Activated CD8-positive, alpha-beta memory T cell treated with anti-CD3 and anti-CD28 coated beads, Interleukin-2, amount 50 U/mL, for 24 hours (primary cell): ENCODE measurements around the gene MTM1.

Experiments used
- DNase-seq: peaks from one replicate; pipeline ENCODE4 v3.0.0-alpha.2; 2020; ENCODE audit errors: extremely low read depth

MTM1 gene

DNA sequence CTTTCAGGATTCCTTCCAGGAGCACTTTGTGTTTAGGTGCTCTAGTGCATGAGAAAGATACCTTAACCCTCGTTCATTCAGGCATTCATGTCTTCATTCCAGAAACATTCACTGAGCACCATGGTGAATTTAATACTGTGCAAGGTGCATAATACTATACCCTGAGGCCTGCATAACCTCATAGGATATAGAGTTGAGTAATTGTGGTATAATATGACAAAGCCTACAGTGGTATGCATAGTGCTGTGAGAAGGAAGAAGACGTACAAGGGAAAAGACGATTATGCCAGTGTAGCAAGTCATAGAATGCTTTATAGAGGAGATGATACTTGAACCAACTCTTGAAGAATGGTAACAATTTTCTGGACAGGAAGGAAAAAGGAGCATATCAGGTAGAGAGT, 34.3 kb downstream of the MTM1 start:
- no peak for DNase-seq

DNA sequence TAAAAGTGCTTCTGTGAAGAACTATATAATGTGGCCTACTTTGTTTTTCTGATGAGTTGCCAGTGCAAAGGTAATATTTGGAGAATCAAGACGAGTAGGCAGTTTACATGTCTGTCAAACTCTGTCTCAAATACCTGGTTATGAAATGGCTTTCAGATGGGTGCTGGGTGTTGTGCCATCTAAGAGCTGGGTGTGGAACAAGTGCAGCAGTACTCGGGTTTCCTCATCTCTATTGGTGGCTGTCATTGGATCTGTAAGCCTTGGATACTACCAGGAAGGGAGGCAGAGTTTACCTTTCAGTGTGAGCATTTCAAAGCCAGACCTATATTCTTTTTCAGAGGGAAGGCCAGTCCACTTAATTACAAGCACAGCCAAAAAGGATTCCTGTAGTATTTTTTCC, 37.2 kb downstream of the MTM1 start:
- no peak for DNase-seq

DNA sequence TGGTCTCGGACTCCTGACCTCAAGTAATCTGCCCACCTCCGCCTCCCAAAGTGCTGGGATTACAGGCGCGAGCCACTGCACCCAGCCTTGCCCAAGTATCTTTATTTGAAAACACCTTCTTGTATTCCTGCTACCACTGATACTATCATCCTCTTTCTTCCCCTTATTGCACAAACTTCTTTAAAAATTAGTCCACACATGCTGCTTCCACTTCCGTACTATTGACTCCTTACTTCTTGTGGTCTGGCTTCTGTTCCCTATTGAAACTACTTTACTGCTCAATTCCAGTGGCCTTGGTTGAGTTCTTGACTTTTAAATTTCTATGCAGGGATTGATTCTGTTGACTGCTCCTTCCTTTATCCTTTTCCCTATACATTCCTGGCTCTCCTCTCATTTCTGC, 38.8 kb downstream of the MTM1 start:
- no peak for DNase-seq

DNA sequence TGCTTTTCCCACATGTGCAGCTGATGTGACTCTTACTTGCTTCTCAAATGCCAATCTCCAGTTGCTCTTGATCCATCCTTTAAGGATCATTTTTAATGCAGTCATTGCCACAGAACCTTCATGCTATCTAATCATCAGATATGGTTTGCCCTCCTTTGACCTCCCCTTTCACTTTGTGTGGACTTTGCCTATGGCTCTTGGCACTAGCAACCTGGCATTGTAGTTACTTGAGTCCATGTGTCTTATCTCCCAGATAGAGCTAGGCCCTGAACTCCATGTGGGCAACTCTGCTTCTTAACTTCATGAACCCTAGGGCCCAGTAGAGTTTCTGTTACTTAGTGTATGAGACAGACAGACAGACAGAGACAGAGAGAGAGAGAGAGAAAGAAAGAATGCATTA, 41.6 kb downstream of the MTM1 start:
- no peak for DNase-seq

DNA sequence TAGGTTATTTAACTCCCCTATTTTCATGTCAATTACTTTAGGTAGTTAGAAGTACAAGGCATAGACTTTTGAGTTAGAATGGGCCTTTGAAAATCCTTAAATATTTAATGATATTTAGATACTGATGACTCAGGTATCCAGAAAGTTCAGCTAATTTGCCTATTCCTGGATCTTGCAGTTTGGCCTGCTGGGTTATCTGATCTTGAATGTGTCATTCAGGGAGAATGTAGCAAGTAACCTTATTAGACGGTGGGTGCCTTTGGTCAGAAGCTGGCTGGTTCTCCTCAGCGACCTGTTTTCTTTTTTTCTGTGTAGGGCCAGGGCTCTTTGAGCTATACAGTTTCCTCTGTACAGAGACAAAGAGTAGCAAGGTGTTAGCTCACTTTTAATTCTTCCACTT, 42.0 kb downstream of the MTM1 start:
- no peak for DNase-seq

DNA sequence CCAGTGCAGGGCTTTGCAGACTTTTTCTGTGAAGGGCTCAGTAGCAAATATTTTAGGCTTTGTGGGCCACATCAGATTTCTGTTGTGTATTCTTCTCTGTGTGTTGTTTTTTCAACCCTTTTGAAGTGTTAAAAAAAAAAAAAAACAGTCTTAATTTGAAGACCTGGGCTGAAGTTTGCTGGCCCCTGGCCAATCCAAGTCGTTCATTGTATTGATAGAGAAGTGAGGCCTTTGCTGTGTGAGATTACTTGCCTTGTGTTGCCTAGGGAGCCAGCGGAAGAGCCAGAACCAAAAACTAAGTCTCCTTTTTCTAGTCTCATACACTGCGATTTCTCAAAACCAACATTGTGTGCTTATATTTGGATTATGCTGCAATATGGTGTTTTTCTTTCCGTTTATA, 46.9 kb downstream of the MTM1 start:
- no peak for DNase-seq

DNA sequence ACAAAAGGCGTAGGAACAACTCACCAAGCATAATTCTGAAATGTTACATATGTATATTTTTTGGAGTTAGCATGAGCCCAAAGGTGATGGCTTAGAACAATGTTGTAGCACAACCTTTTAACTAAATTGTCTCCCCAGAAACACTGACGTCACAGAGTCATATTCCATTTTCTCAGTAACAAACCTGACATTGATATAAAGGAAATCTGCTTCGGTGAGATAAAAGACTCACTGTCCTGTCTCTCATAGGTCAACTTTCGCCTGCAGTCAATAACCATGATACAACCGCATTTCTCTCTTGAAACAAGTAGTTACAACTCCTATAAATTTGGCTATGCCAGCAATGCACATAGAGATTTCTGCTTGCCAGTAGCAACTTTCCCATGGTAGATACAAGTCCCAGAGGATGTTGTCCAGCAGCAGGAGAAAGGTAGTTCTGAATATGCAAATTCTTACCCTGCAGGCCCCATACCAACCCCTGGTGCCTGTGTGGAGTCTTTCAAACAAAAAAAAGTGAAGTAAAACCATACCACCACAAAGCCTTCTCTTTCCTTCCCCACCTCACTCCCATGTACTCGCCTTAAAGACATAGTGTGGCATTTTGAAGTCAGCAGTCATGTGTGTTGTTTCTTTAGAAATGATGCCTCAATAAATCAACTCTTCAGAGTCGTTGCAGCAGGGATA, 47.9 kb downstream of the MTM1 start:
- DNase-seq, result no peak

DNA sequence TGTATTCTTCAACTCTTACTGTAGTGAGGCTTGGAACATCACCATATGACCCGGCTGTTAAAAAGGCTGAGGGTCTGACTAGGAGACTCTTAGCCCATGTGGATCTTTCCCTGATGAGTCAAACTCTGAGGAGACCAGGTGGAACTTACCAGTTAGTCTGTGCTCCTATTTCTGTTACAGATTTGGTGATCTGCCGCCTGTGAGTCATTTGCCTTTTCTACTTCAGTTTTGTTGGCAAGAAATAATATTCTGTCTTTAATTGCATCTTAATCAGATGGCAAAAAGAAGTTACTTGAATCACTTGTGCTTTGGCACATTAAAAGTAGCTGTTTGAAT, 48.4 kb downstream of the MTM1 start:
- DNase-seq, result no peak

DNA sequence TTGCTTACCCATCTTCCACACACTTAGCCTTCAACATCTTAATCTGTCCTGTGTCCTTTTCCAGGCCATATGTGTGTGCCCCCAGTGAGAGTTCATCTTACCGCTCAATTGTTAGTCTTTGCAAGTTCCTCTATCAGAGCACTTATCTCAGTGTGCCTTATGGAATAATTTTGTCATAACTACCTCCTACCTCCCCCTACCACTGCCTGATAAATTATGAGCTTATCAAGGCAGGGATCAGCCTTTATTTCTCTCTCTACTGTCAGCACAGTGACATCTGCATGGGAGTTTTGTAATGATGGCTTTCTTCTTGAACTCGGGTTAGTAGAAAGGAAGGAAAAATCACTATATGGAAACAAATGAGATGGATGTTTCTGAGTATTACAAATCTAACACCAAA, 53.2 kb downstream of the MTM1 start:
- no peak for DNase-seq

DNA sequence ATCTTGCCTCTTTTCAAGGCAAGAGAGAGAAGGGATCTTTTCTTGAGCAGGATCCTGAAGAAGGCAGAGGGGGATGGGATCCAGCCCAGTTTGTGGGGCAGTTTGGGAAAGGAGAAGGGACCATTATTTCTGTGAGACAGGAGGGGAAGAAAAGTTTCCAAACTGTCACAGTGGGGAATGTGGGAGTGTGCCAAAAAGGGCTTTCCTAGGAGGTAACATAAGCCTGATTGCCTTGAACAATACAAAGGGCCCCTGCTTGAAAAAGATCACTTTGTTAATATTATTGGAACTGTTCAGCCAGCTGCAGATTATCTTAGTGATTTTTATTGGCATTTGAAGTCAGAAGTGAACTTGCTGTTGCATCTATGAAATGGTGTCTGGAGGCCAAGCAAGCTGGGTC, 55.2 kb downstream of the MTM1 start:
- no peak for DNase-seq

DNA sequence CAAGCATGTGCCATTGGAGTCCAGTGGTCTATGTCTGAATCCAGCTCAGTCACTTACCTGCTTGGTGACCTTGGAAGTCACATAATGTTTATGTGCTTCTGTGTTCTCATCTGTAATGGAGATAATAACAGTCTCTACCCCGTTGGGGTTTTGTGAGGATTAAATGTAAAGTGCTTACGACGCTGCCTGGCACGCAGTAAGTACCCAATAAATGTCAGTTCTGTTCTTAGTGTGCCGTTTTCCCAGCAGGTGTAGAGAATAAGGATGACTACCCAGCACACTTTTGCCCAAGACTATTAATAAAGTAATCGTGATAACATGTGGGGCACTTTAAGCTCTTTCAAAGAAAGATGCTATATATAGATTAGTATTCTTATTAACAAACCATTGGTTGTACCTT, 56.7 kb downstream of the MTM1 start:
- DNase-seq, result no peak

DNA sequence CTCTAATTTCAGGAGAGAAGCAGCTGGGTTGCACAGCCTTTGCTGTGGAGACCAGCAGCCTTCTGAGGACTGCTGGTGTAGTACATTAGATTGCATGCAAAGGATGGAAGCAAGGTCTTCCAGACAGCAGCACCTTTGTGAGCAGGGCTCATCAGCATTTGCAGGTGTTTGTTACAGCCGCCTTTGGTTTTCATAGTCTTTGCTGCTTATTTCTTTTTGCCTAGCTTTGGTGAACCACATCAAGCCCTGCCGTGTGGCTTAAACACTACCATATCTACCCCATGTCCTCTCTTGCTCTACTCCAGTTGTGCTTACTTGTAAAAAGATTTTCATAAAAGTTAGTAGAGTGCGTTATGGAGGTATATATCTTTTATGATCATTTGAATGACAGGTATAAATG, 57.5 kb downstream of the MTM1 start:
- no peak for DNase-seq

DNA sequence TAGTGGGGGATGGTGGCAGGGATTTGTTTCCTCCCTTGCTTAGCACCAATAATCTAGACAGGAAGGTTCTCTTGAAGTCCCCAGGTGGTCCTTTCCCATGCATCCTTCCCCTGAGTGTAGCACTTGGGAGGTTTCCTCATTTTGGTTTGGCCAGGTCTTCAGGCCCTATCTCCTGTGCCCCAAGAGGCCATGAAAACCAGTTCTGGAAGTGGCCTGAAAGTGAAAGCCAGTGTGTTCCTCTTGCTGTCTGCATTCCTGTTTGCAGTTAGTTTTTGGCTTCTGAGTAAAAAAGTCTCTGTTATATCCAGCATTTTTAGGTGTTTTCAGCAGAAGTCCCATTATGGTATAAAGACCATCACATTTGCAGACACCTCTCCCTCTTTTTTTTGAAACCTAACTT, 59.5 kb downstream of the MTM1 start:
- DNase-seq, result no peak

DNA sequence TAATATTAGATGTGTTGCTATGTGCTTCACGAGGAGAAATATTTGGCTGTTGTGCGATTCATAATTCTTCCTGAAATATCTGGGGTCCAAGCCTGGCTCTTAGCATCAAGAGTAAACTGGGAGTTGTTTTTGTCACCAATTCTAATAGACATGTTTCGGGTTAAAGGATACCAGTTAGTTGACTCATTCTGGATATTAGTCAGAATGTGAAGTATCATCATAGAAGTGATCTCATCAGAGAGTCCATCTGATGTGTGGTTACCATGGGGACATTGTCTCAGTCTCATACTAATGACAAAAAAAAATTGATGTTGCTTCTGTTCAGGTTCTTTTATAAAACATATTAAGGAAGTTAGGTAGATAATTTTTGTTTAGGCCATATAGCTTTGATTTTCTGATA, 67.5 kb downstream of the MTM1 start:
- no peak for DNase-seq

DNA sequence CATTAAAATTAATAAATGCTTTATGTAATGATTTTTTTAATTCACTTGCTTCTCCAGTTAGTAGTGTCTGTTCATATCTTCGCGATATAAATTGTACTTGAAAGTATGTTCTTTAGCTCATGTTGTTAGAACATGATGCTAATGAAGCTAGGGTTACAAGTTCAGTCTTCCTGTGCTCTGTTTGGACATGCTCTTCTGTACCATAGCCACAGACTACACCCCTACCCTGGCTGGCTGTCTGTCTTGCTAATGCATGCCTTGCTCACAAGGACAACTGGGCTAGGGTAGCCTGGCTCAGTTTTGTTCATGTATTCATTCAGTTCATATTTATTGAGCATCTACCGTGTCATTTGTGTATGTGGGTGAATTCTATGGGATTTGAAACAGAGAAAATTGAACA, 74.0 kb downstream of the MTM1 start:
- no peak for DNase-seq

DNA sequence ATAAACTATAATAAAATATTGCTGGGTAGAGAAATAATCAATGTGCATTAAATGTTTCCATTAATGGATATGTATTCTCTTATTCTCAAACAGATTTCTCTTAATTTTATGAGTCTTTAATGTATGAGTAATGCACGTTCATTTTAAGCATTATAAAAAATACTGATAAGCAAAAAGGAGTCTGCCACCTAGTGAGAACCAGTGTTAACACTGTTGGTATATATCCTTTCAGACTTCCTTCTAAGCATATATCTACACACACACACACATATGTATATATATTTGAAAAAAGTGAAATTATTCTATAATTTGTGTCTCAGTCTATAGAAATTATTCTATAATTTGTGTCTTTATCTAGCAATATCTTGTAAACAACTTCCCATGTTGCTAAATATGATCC, 74.8 kb downstream of the MTM1 start:
- DNase-seq, result no peak

DNA sequence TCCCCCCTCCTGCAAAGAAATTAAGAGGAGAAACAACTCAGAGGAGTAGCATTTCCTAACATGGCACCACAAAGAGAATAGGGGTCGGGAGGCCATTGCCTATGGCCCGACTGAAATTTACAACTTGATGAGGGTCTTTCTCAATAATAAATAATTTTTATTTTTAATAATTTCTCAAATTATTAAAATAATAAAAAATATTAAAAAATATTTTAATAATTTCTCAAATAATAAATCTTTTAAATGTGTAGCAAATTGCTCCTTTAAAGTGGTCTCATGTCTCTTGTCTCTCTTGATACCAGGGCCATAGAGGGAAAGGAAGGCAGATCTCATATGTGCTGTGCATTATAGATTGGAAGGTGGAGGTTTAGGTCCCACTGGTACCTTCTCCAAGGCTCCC, 75.5 kb downstream of the MTM1 start:
- DNase-seq, result no peak

DNA sequence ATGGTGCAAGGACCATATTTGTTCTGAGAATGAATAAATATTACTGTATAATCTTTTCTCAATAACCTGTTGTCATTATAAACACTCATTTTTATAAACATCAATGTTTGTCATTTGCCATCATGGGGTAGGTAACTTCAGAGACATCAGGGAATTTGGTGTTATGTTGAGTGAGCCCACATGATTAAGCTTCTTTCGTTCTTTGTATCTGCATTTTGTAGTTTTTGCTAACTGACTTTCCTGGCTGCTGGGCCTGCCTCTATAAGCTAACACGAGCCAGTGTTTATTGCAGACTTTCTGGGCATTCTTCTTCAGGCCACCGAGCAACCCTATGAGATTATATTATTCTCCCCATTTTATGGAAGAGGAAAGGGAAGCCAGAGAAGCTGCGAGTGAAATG, 76.0 kb downstream of the MTM1 start:
- DNase-seq, result no peak

DNA sequence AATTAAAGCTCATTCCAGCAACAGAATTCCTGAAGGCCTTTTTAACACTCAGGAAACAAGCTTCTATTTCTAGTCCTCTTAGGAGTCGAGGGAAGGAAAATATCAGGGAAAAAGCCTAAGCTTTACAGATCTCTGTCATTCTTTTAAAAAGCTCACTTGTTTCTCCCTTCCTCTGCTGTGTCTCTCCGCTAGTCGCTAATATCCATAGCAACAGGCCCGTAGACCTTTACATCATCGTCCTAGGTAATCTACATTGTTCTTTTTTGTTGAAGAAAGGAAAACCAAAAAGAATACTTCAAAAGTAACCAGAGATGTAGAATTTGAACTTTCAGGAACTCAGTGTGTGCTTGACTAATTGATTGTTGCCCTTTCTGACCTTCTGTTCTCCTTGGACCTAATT, 78.9 kb downstream of the MTM1 start:
- DNase-seq, result no peak

DNA sequence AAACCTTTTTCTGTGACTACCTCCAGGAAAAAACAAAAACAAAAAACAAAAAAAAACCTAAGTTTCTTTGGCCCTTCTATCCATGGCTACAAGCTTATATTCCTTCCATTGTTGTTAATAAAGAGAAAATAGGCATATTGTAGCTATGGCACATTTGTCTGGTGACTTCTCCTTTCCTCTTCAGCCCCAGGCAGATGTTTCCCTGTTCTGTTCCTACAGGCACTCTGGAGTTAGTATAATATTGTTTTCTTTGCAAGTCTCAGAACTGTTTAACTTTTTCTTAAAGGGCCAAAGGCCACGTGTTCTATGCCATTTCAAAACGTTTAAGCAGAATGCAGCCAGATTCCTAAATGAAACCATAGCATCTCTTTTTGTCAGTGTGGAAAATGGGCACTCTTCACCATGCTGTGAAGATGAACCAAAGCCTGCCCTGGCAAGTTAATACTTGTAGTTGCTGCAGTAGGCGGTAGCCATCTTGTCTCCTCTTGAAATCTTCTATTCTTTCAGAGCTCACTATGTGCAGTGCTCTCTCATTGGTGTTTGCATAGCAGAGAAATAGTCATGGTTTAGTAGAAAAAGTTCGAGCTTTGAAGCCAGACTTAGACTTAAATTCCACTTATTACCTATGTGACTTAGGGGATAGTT, 80.0 kb downstream of the MTM1 start:
- no peak for DNase-seq

DNA sequence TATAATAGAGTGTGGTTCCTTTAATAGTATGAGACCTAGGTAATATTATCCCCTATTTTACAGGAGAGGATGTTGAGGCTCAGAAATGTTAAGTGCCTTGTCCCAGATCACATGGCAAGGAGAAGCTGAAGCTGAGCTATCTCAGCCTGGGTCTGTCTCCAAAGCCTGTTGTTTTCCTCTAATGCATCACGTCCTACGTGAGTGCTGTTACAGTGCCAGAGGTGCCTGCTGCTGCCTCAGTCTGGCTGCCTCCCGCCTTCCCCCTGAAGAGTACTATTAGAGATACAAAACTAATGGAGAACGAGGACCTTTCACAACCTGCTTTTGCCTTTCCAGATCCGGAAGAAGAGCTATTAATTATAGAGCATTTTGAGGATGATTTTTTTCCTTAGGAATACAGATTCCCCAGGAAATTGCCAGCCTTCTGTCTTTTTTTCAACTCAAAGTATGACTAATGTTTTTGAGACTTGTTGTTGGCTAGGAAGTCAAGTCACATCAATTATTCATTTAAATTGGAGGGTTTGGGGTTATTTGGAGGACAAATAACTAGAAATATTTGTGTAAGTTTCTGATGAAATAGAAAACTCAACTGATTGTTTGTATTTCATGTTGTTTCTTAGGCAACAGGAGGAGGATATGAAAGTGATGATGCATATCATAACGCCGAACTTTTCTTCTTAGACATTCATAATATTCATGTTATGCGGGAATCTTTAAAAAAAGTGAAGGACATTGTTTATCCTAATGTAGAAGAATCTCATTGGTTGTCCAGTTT, 80.9 kb downstream of the MTM1 start:
- no peak for DNase-seq

DNA sequence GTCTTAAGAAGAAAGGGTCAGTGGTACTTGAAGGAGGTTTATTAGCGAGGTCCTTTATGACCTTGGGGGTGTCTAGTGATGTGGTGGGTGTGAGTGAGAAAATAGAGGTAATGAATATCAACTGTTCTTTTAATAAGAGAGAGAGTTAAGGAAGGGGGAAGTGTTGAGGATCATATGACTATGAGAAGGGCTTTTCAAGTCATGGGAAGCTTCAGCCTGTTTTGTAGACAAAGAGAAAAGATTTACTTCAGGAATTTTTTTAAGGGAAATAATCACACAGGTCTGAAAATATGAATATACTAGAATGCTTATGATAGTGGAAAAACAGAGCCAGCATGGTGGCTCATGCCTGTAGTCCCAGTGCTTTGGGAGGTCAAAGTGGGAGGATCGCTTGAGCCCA, 83.5 kb downstream of the MTM1 start:
- no peak for DNase-seq

DNA sequence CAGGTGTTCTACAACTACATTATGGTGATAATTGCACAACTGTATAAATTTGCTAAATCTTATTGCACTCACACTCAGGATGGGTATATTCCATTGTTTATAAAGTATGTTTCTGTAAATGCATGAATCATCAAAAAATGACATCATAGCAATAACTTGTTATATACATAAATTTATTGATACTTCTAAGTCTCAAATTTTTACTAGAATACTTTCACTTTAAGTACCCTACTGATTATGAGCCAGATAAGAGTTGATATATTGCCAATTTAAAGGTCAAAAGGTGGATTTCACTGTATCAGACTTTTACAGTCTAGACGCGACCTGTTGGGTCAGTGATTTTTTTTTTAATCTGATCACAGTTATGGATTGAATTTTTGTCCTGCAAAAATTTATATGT, 87.4 kb downstream of the MTM1 start:
- no peak for DNase-seq

DNA sequence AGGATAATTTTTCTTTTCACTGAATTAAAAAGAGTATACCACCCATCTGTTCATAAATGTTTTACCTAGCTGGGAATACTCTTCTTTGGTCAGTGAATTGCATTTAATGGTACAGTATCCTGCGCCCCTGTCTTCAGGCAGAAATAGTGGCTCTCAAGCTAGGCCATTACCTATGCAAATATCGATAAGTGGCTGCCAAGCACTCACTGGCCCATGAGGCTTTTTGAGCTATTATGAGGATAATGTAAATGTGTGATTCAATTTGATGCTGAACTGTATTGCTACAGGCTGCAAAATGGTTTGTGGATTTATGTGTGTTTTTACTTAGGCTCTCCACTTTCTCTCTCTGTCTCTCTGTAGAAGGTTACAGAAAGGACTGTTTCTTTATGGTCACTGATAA, 94.7 kb downstream of the MTM1 start:
- no peak for DNase-seq
